GM12801 (cell line): ENCODE data around the gene CDCA7L.

Experiments
- TF ChIP-seq, protein P1 (sequence below): IDR thresholded peaks from one replicate; pipeline ENCODE4 v1.5.1; 2011; ENCODE audit warnings: control low read depth; ENCODE audit not compliant: insufficient read length; ENCODE audit errors: extremely low read depth

The CDCA7L gene

DNA sequence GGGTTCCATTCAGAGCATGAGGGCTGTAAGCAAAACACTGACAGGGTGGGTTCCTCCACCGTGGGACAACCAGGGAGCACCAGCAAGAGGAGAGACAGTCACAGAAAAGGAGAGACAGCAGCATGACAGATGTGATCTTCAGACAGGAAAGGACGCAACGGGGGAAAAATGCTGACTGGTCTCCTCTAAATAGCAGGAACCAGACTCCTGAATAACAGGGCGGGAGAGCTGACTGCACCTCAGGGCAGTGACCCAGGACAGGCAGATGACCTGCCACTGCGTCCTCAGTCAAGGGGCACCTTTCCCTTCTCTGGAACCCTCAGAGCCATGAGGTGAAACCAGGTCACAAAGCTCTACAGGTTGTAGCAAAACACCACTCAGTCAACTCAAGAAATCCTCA is 37.0 kb downstream of the CDCA7L start:
- TF ChIP-seq, protein P1, sequence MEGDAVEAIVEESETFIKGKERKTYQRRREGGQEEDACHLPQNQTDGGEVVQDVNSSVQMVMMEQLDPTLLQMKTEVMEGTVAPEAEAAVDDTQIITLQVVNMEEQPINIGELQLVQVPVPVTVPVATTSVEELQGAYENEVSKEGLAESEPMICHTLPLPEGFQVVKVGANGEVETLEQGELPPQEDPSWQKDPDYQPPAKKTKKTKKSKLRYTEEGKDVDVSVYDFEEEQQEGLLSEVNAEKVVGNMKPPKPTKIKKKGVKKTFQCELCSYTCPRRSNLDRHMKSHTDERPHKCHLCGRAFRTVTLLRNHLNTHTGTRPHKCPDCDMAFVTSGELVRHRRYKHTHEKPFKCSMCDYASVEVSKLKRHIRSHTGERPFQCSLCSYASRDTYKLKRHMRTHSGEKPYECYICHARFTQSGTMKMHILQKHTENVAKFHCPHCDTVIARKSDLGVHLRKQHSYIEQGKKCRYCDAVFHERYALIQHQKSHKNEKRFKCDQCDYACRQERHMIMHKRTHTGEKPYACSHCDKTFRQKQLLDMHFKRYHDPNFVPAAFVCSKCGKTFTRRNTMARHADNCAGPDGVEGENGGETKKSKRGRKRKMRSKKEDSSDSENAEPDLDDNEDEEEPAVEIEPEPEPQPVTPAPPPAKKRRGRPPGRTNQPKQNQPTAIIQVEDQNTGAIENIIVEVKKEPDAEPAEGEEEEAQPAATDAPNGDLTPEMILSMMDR = no peak

DNA sequence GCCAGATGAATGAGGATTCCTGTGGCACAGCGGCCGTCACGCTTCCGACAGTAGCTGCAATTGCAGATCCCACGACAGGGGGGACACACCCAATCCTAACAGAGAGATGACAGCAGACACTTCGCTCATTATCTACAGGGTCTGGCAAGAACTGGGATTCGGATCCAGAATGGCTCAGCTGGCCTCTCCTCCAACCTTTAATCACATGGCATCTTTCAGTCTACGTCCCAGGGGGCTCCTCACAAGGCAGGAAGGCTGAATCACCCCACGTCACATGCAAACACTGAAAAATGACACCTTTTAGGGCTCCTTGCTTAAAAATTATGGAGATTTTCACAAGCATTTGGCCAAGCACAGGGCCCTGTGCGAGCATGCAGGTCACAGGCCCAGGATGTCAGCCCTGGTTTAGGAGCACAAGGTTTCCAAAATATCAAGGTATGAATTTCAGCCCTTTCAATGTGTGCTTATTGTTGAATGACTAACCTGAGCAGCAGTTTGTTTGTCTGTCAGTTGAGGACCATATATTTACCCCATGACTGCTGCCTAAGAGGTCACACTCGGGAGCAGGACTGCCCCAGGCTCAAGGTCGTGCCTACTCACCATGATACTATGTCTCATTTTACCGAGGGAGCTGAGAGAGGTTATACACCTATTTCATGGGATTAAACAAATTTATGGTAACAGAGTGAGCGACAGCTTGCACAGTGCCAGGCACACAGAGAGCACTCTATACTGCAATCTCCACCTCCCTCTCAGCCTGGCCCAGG is 42.5 kb downstream of the CDCA7L start:
- TF ChIP-seq, protein P1 = no peak

DNA sequence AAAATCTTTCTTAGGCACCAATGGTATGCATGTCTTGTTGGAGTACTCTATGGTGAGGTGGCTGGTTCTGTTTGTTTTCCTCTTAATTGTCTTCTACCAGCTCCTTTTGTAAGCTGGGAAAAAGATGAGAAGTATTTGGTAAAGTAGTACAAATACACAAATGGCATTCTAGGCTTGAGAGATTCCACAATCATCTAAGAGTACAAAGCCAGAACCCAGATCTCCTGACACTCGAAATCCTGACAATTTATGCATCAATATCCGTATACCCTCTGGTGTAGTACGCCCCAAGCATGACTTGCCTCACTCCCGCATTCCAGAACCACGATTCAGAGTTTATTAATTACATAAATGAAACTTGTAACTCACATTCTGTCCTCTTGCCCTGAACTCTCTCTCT is 43.5 kb downstream of the CDCA7L start:
- TF ChIP-seq, protein P1 = no peak

DNA sequence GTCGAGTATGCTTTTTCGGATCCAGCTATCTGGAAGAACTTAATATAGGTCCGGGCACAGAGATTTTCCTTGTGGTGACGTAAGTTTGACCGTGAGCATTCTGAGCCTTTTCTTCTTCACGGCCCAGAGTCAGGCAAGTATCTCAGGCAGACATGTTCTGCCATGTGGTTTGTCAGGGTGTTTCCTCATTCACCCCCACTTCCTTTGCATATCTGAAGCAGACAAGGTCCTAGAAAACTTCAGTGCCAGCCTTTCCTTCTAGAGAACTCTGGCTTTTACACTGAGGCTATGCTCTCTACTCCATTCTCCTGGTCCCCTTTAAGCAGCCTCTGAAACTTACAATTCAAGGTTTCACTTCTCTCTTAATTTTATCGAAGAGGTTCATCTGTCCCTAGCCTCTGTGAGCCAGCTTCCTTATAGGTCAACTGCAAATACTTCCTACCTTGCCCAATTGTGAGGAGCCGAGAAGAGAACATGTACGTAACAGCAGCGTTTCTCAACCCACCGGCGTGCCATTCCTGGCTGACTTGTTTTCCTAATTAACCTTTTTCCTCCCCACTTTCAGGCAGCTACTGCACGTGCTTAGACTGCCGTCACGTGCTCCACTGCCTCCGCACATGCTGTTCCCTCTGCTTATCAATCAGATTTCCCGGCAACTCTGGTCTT is 47.3 kb downstream of the CDCA7L start:
- TF ChIP-seq, protein P1 = no peak

DNA sequence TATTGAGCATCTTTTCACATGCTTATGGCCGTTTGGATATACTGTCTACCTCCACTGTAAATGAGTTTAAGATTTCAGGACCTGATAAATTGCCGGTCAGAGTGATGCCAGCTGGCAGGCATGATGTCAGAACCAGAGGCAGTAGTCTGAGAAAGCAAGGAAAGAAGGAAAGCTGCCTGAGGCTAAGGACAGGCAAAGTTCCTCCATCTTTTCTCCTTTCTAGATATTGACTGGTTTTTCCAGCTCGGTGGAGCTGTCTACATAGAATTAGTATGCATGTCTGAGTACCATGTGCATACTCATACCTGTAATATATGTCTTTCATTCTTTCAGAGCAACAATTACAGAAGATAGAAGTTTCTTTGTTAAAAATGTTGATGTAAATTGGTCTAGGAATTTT is 52.3 kb downstream of the CDCA7L start:
- TF ChIP-seq, protein P1 = no peak

DNA sequence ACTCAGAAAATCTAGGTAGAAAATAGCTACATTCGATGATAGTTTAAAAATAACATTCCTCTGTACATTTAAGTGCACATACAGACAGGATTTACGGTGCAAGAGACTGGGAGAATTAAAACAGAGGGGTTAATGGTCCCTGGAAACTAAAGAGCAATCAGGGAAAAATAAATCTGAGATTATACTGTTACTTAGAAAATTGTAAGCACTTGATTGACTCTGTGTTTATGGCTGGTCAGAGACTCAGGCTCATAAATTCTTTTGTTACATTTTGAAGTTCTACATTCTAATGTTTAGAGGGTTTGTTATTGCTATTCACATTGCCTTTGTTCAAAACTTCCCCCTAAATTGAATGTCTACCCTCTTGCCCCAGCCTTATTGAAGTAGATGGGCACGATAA is 54.4 kb downstream of the CDCA7L start:
- TF ChIP-seq, protein P1 = no peak

DNA sequence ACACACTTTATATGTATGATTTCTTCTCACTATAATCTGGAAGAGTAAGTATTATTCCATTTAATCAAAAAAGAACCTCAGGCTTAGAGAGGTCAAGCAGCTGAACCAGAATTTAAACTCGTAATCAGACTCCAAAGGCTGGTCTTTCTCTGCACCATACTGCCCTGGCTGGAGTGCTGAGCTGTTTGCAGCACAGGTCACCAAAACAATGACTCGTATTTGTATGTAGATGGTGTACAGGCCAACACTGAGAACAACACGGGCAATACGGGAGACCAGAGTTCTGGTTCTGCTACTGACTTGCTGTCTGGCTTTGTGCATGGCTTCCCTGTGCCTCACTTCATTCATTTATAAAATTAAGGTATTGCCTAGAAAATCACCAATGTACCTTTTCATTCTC is 57.9 kb downstream of the CDCA7L start:
- TF ChIP-seq, protein P1 = no peak
